B cell (primary cell): Measurements from ENCODE around the gene CABLES1. TPM values are rescaled to one million over a fixed set of nuclear protein-coding genes. Genes with fewer than 3 reads are reported as not detected.

ENCODE experiments used
- ATAC-seq: fragments of 200-7000 bp; cut with Tn5 transposase; one replicate; pipeline ENCODE4 v1.10.0; 2021; ENCODE audit warnings: low read depth, mild to moderate bottlenecking, moderate number of reproducible peaks, moderate library complexity
- CTCF ChIA-PET: fragments of 350-600 bp; sonication (Branson Sonifier 250); formaldehyde crosslinking; loops from one replicate; lab custom pipeline; 2021; ENCODE audit warnings: antibody characterized with exemption, inconsistent platforms; lab: Charles Lee
- POLR2A ChIA-PET: fragments of 350-600 bp; sonication (Branson Sonifier 250); formaldehyde crosslinking; loops from one replicate; lab custom pipeline; 2021; ENCODE audit warnings: antibody characterized with exemption; lab: Charles Lee
- DNase-seq: peaks from one replicate; pipeline ENCODE4 v3.0.0; 2013
- H2AFZ ChIP-seq: 2 replicates; pipeline ENCODE4 v1.6.1; 2012; ENCODE audit warnings: mild to moderate bottlenecking, low read depth, low read length; ENCODE audit not compliant: insufficient read depth, poor library complexity, severe bottlenecking
- H3K27ac ChIP-seq, 2 donors: 1 replicate in 1 of 2; 2 replicates in 1 of 2; pipeline ENCODE4 v1.5.1; 2012 to 2013; ENCODE audit warnings: low read length in 2 of 2, mild to moderate bottlenecking in 2 of 2, moderate library complexity in 1 of 2
- H3K27me3 ChIP-seq, 4 experiments: fragments of 200-600 bp in 1 of 4; sonication (generic) in 1 of 4; replicated peaks in 1 of 4; 1 replicate in 2 of 4; 2 replicates in 2 of 4; pipeline versions ENCODE4 v1.6.1 to v1.7.0; 2013 to 2016; ENCODE audit warnings: low read length in 3 of 4, mild to moderate bottlenecking in 2 of 4, mixed read lengths in 1 of 4, moderate library complexity in 1 of 4; ENCODE audit not compliant: insufficient read depth in 4 of 4, control insufficient read depth in 3 of 4; ENCODE audit errors: control extremely low read depth in 1 of 4
- H3K36me3 ChIP-seq, 2 experiments: replicated peaks in 1 of 2; 1 replicate in 1 of 2; 2 replicates in 1 of 2; pipeline versions ENCODE4 v1.6.1 to v1.7.1; 2013; ENCODE audit warnings: low read length in 1 of 2; ENCODE audit not compliant: insufficient read depth in 2 of 2, control insufficient read depth in 1 of 2; ENCODE audit errors: control extremely low read depth in 1 of 2, extremely low read depth in 1 of 2
- H3K4me1 ChIP-seq, 2 donors: fragments of 200-600 bp in 1 of 2; sonication (generic) in 1 of 2; 1 replicate in 1 of 2; 2 replicates in 1 of 2; pipeline versions ENCODE4 v1.5.1 to v1.6.1; 2013 to 2017; ENCODE audit warnings: low read length in 2 of 2; ENCODE audit not compliant: control insufficient read depth in 2 of 2, insufficient read depth in 2 of 2
- H3K4me2 ChIP-seq: replicated peaks from 2 replicates; pipeline ENCODE3; 2012; ENCODE audit warnings: mild to moderate bottlenecking, low read depth, low read length; ENCODE audit not compliant: poor library complexity, severe bottlenecking
- H3K4me3 ChIP-seq, 5 experiments: fragments of 200-600 bp in 1 of 5; sonication (generic) in 1 of 5; 1 replicate in 3 of 5; 2 replicates in 2 of 5; pipeline versions ENCODE4 v1.5.1 to v1.7.0; 2011 to 2016; ENCODE audit warnings: low read length in 4 of 5, mild to moderate bottlenecking in 4 of 5, low read depth in 2 of 5, control low read depth in 1 of 5, moderate library complexity in 1 of 5; ENCODE audit not compliant: insufficient read depth in 1 of 5; ENCODE audit errors: control extremely low read depth in 1 of 5, extremely low read depth in 1 of 5
- H3K79me2 ChIP-seq: fragments of 200-600 bp; sonication (generic); one replicate; pipeline ENCODE4 v1.6.0; 2016; ENCODE audit warnings: low read length; ENCODE audit not compliant: control insufficient read depth, insufficient read depth
- H3K9ac ChIP-seq: fragments of 200-600 bp; sonication (generic); 2 replicates; pipeline ENCODE4 v1.6.1; 2017; ENCODE audit warnings: mild to moderate bottlenecking, low read length, moderate library complexity
- H3K9me3 ChIP-seq, 3 donors: one replicate each; pipeline versions ENCODE4 v1.6.1 to v1.7.1; 2013; ENCODE audit warnings: low read length in 2 of 3; ENCODE audit not compliant: control insufficient read depth in 2 of 3, insufficient read depth in 1 of 3; ENCODE audit errors: control extremely low read depth in 1 of 3
- H4K20me1 ChIP-seq: 2 replicates; pipeline ENCODE4 v1.6.0; 2012; ENCODE audit warnings: mild to moderate bottlenecking, low read length; ENCODE audit not compliant: insufficient read depth, control insufficient read depth, poor library complexity, severe bottlenecking
- H3K27ac Mint-ChIP-seq: one replicate; pipeline ENCODE4 v1.8.0; 2021; ENCODE audit warnings: mixed read lengths
- H3K27me3 Mint-ChIP-seq: one replicate; pipeline ENCODE4 v1.8.0; 2021; ENCODE audit warnings: mixed read lengths
- H3K4me1 Mint-ChIP-seq: one replicate; pipeline ENCODE4 v1.8.0; 2021; ENCODE audit warnings: mixed read lengths
- H3K4me3 Mint-ChIP-seq: one replicate; pipeline ENCODE4 v1.8.0; 2021; ENCODE audit warnings: mixed read lengths
- H3K9me3 Mint-ChIP-seq: one replicate; pipeline ENCODE4 v1.8.0; 2022; ENCODE audit warnings: mixed read lengths; ENCODE audit not compliant: insufficient read depth
- CTCF ChIP-seq: fragments of 200-600 bp; IDR thresholded peaks from one replicate; pipeline ENCODE4 v1.8.0; 2022; ENCODE audit warnings: antibody characterized with exemption, mild to moderate bottlenecking
- EZH2 ChIP-seq: IDR thresholded peaks from 2 replicates; pipeline ENCODE4 v1.6.1; 2012; ENCODE audit warnings: borderline replicate concordance, low read depth, mild to moderate bottlenecking, moderate library complexity, low read length; ENCODE audit not compliant: insufficient read depth, poor library complexity, severe bottlenecking
- WGBS: methylation state at CpG from one replicate; pipeline ENCODE4 v1.1.5; 2013; ENCODE audit warnings: missing lambda C conversion rate; ENCODE audit not compliant: insufficient coverage; 5-methylcytosine and 5-hydroxymethylcytosine counted together
- intact Hi-C: fragments of 100-400 bp; cut with micrococcal nuclease; formaldehyde crosslinking; loops from one replicate; pipeline ENCODE4 v1.10.0; 2022
- polyA plus RNA-seq: library from polyadenylated mRNA; depleted of rRNA; stranded (reverse); fragments of >200 nt; gene quantifications from 2 replicates; pipeline ENCODE4 v1.2.3, GENCODE V29; 2012
- total RNA-seq, 2 donors: library from RNA; stranded (reverse); fragments of 120-200 nt in 1 of 2; gene quantifications; 1 replicate in 1 of 2; 2 replicates in 1 of 2; pipeline versions ENCODE4 v1.2.3 to v1.2.4, GENCODE V29; 2013 to 2022

Gene CABLES1
- total and polyA plus RNA-seq, 2 donors (not counting 1 experiment from before 2014, with no cell fraction given) = 0.30 to 56.3 TPM

- H3K9ac ChIP-seq = no peak overlapping the region
- H3K4me2 ChIP-seq = no peak overlapping the region
Observed at GRCh38 chr18:23272498-23273232, 137.4 kb downstream of the CABLES1 start.

More at GRCh38 chr18:23272498-23273232, 137.4 kb downstream of the CABLES1 start:
- H3K4me3 Mint-ChIP-seq = no peak overlapping the region
- H3K9me3 Mint-ChIP-seq = peaks cover 22% of the 10 kb centered on the region
- POLR2A ChIA-PET = interaction anchor here (1.3 kb wide), 1 partner anchor 41 kb away, joined by 4 read pairs; no protein-coding TSS in a partner anchor
- no peaks in the 10 kb centered on the region for H3K27me3 Mint-ChIP-seq
- no peak for ATAC-seq
- H3K79me2 ChIP-seq = no peaks in the 10 kb centered on the region
- peaks cover 8 to 10% of the 10 kb centered on the region in 2 donors for H3K4me1 ChIP-seq
- H3K4me3 ChIP-seq = no peak overlapping the region
- no peak for DNase-seq
- peaks cover 23% of the 10 kb centered on the region for H3K4me1 Mint-ChIP-seq
- H3K27ac ChIP-seq = no peak overlapping the region
- intact Hi-C loops = no loop called here
- H4K20me1 ChIP-seq = no peaks in the 10 kb centered on the region
- no peak overlapping the region for H2AFZ ChIP-seq
- H3K36me3 ChIP-seq = no peaks in the 10 kb centered on the region
- 81% methylated on average over 10 of the region's 11 CpGs for WGBS
- H3K9me3 ChIP-seq = peaks cover 0 to 42% (median 30%) of the 10 kb centered on the region in 3 donors
- no peaks in the 10 kb centered on the region for H3K27me3 ChIP-seq
- CTCF ChIA-PET = interaction anchor here (1.6 kb wide), 1 partner anchor 140 kb away, joined by 5 read pairs; no protein-coding TSS in a partner anchor
- H3K27ac Mint-ChIP-seq = no peak overlapping the region
- no peak for TF ChIP-seq EZH2
- TF ChIP-seq CTCF = no peak
